Peyer's patch (tissue), 4 donors: ENCODE results near the gene NAV2. TPM values are rescaled to one million over a fixed set of nuclear protein-coding genes. Genes with fewer than 3 reads are reported as not detected.
A peak's percentile ranks its signal among the peaks of the same experiment; 100 is the strongest.

Experiments
- DNase-seq, 3 donors: peaks; one replicate each; pipeline ENCODE4 v3.0.0-alpha.2; 2017 to 2019
- H3K27ac ChIP-seq, 4 donors: fragments of 200-600 bp; sonication (generic); one replicate each; pipeline ENCODE4 v1.5.1; 2016 to 2019
- H3K27me3 ChIP-seq, 2 donors: fragments of 200-600 bp; sonication (generic); one replicate each; pipeline ENCODE4 v1.5.1; 2019
- H3K36me3 ChIP-seq, 3 donors: fragments of 200-600 bp; sonication (generic); one replicate each; pipeline ENCODE4 v1.5.1; 2016 to 2019
- H3K4me1 ChIP-seq, 4 donors: fragments of 200-600 bp; sonication (generic); one replicate each; pipeline ENCODE4 v1.5.1; 2016 to 2019
- H3K4me3 ChIP-seq, 4 donors: fragments of 200-600 bp; sonication (generic); 1 replicate in 3 of 4; 2 replicates in 1 of 4; pipeline ENCODE4 v1.5.1; 2016 to 2019; ENCODE audit warnings: mild to moderate bottlenecking in 1 of 4
- H3K9me3 ChIP-seq, 4 donors: fragments of 200-600 bp; sonication (generic); one replicate each; pipeline ENCODE4 v1.5.1; 2016 to 2019; ENCODE audit warnings: mild to moderate bottlenecking in 1 of 4
- CTCF ChIP-seq, 6 experiments: fragments of 450-650 bp in 4 of 6; fragments of 200-600 bp in 2 of 6; sonication (generic) in 1 of 6; IDR thresholded peaks; one replicate each; pipeline ENCODE4 v1.5.1; 2017 to 2019; ENCODE audit warnings: antibody characterized with exemption in 6 of 6, mild to moderate bottlenecking in 3 of 6, moderate library complexity in 1 of 6
- POLR2A ChIP-seq, 2 donors: fragments of 450-650 bp; IDR thresholded peaks; one replicate each; pipeline ENCODE4 v1.5.1; 2017; ENCODE audit warnings: antibody characterized with exemption in 2 of 2, mild to moderate bottlenecking in 2 of 2, moderate library complexity in 2 of 2
- total RNA-seq, 4 donors: library from RNA; depleted of rRNA; stranded (reverse); fragments of >200 nt; gene quantifications; one replicate each; pipeline ENCODE4 v1.1.0, GENCODE V29; 2016

Gene NAV2
- total RNA-seq, 4 donors from 2014 or later, result 6.0 to 48.7 (median 20.1) TPM

GRCh38 chr11:19996571-19996970, 283.9 kb downstream of the NAV2 start:
- TF ChIP-seq CTCF (IDR thresholded peaks at IDR 0.05), result no peak
- no peak for TF ChIP-seq POLR2A (IDR thresholded peaks at IDR 0.05)
- no peak for DNase-seq
- Histone ChIP-seq H3K27ac (no peak overlapping the region), H3K9me3 (no peaks in the 10 kb centered on the region), H3K4me1 (peaks cover 0 to 14% (median 0%) of the 10 kb centered on the region in 4 donors), H3K27me3 (no peaks in the 10 kb centered on the region), H3K4me3 (no peak overlapping the region), H3K36me3 (no peaks in the 10 kb centered on the region)

DNA sequence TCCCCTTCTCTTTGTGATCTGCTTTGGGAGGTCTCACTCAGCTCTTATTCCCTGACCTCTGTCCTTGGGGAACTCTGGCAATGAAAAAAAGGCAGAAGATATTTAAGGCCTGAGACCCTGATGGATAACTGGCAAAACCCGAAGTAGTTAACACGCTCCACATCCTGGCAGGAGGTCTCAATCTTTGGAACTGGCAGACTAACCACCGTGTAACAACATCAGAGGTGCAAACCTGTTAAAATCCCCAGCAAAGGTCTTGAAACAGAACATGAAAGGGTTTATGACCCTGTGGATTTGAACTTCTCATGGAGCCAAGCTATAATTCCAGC, 287.3 kb downstream of the NAV2 start:
- Histone ChIP-seq H3K36me3 (no peaks in the 10 kb centered on the region), H3K4me1 (peaks cover 0 to 24% (median 0%) of the 10 kb centered on the region in 4 donors), H3K4me3 (no peak overlapping the region), H3K27ac (no peak overlapping the region), H3K9me3 (no peaks in the 10 kb centered on the region), H3K27me3 (no peaks in the 10 kb centered on the region)
- TF ChIP-seq CTCF (IDR thresholded peaks at IDR 0.05), result no peak
- no peak for TF ChIP-seq POLR2A (IDR thresholded peaks at IDR 0.05)
- no peak for DNase-seq

DNA sequence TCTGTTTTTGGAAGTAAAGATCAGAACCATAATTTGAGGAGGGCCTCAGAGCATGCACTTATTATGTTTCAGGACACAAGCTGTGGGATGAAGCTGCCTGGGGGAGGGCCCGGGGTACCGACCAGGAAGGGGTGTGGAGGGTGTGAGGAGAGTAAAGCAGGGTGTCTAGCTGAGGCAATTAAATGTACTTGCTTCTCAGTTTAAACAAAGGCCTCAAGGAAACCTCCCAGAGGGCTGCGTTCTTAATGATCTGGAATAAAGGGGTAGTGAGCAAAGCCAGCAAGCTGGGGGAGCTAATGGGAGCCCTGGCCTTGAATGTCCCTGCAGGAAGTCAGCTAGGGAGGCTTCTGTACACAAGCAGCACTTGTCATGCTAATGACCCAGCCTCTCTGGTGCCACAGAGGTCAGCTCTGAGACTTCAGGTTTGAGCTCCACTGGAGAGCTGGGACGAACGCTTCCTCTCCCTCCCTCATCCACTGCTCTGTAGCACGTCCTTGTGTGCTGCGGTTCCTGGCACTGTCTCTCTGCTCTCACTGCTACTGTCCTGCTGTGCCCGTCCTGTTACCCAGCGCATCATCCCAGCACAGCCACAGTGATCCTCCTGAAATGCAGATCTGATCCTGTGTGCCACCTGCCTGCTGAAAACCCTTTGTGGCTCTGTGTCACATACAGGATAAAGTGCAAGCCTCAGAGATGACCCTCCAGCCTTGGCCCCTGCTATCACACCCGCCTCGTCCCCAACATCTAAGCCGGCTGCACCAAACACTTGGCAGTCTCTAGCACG, 287.9 kb downstream of the NAV2 start:
- Histone ChIP-seq H3K36me3 (no peaks in the 10 kb centered on the region), H3K9me3 (no peaks in the 10 kb centered on the region), H3K4me1 (peaks cover 0 to 24% (median 0%) of the 10 kb centered on the region in 4 donors), H3K4me3 (no peak overlapping the region), H3K27ac (peak overlapping the region in 1 of 4 donors; percentile 12), H3K27me3 (no peaks in the 10 kb centered on the region)
- peak in 1 of 3 donors; percentile 47 for DNase-seq
- TF ChIP-seq POLR2A (IDR thresholded peaks at IDR 0.05) (no peak), CTCF (IDR thresholded peaks at IDR 0.05) (no peak)

GRCh38 chr11:20002312-20003216, 289.9 kb downstream of the NAV2 start:
- no peaks in the 10 kb centered on the region for H3K36me3 ChIP-seq
- no peaks in the 10 kb centered on the region for H3K27me3 ChIP-seq
- no peak overlapping the region for H3K4me3 ChIP-seq
- peak overlapping the region in 1 of 4 donors; percentile 40 for H3K27ac ChIP-seq
- peak in 1 of 3 donors; percentile 52 for DNase-seq
- no peaks in the 10 kb centered on the region for H3K9me3 ChIP-seq
- no peak for TF ChIP-seq CTCF (IDR thresholded peaks at IDR 0.05)
- no peak for TF ChIP-seq POLR2A (IDR thresholded peaks at IDR 0.05)
- H3K4me1 ChIP-seq, result peaks cover 0 to 24% (median 0%) of the 10 kb centered on the region in 4 donors

DNA sequence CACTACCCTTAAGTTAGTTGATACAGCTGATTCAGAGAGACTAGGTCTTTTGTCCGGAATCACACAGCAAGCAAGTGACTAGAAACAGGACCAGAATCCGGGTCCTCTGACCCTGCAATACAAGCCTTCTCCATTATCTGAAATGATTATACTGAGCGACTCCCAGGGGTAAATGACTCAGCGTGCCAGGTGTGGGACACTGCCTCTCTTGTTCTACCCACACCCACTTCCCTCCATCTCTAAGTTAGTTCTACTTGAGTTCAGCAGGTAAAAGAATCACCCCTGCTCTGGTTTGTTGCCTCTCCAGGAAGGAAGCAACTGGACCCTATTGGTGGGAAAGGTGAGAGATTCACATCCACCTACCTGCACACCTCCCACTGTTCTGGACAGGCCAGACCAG, 290.7 kb downstream of the NAV2 start:
- peak in 1 of 3 donors; percentile 56 for DNase-seq
- Histone ChIP-seq H3K9me3 (no peaks in the 10 kb centered on the region), H3K36me3 (no peaks in the 10 kb centered on the region), H3K4me1 (peaks cover 0 to 24% (median 0%) of the 10 kb centered on the region in 4 donors), H3K4me3 (no peak overlapping the region), H3K27ac (peak overlapping the region in 1 of 4 donors; percentile 40), H3K27me3 (no peaks in the 10 kb centered on the region)
- no peak for TF ChIP-seq POLR2A (IDR thresholded peaks at IDR 0.05)
- TF ChIP-seq CTCF (IDR thresholded peaks at IDR 0.05), result no peak
